Measurements from ENCODE around the gene PRSS16. TPM values are rescaled to one million over a fixed set of nuclear protein-coding genes. Genes with fewer than 3 reads are reported as not detected.
"Not testable (repeated sequence)": the region's sequence is repeated elsewhere in the genome, so short reads cannot be mapped to it uniquely, and the experiment has no call there.

PRSS16 gene
- total and polyA plus RNA-seq, 10 donors: 0.09 to 6.0 (median 0.88) TPM

- WGBS, 5 donors: 80 to 98% (median 91%) methylated on average over 2 of the region's 2 CpGs
- DNase-seq: no peak
Observed at GRCh38 chr6:27208042-27208441, 39.5 kb upstream of the PRSS16 start.

GRCh38 chr6:27209196-27209595, 38.3 kb upstream of the PRSS16 start:
- no peak for TF ChIP-seq CTCF (IDR thresholded peaks at IDR 0.05 in 8 of 11, conservative IDR thresholded peaks at IDR 0.05 in 3 of 11)
- H3K9me3 ChIP-seq: no peaks in the 10 kb centered on the region
- no peaks in the 10 kb centered on the region for H3K36me3 ChIP-seq
- H3K27ac ChIP-seq: no peak overlapping the region
- WGBS, 5 donors: 53 to 73% (median 61%) methylated on average over 2 of the region's 2 CpGs
- intact Hi-C loops (cut with DNase I; ENCODE audit: low total_unique reads): no loop called here
- no peak for DNase-seq
- peaks cover 0 to 100% (median 55%) of the 10 kb centered on the region in 7 donors for H3K27me3 ChIP-seq (replicated peaks in 1 of 7)
- no peak overlapping the region for H3K4me3 ChIP-seq
- peaks cover 0 to 8% (median 0%) of the 10 kb centered on the region in 6 donors for H3K4me1 ChIP-seq

More at GRCh38 chr6:27208042-27208441, 39.5 kb upstream of the PRSS16 start:
- Histone ChIP-seq H3K27me3 (replicated peaks in 1 of 7) (peaks cover 0 to 97% (median 43%) of the 10 kb centered on the region in 7 donors), H3K27ac (no peak overlapping the region), H3K9me3 (no peaks in the 10 kb centered on the region), H3K4me1 (peaks cover 0 to 8% (median 0%) of the 10 kb centered on the region in 6 donors), H3K4me3 (no peak overlapping the region), H3K36me3 (no peaks in the 10 kb centered on the region)
- intact Hi-C loops (cut with DNase I; ENCODE audit: low total_unique reads): no loop called here
- TF ChIP-seq CTCF (IDR thresholded peaks at IDR 0.05 in 8 of 11, conservative IDR thresholded peaks at IDR 0.05 in 3 of 11) (no peak), POLR2A (IDR thresholded peaks at IDR 0.05) (no peak), POLR2AphosphoS5 (IDR thresholded peaks at IDR 0.05) (no peak)

GRCh38 chr6:27209659-27210269, 37.7 kb upstream of the PRSS16 start:
- intact Hi-C loops (cut with DNase I; ENCODE audit: low total_unique reads): no loop called here
- Histone ChIP-seq H3K9me3 (no peaks in the 10 kb centered on the region), H3K36me3 (no peaks in the 10 kb centered on the region), H3K4me3 (no peak overlapping the region), H3K4me1 (peaks cover 0 to 11% (median 0%) of the 10 kb centered on the region in 6 donors), H3K27me3 (replicated peaks in 1 of 7) (peaks cover 0 to 100% (median 61%) of the 10 kb centered on the region in 7 donors), H3K27ac (no peak overlapping the region)
- no peak for DNase-seq
- no peak for TF ChIP-seq POLR2AphosphoS5 (IDR thresholded peaks at IDR 0.05)
- no peak for TF ChIP-seq POLR2A (IDR thresholded peaks at IDR 0.05)
- no peak for TF ChIP-seq CTCF (IDR thresholded peaks at IDR 0.05 in 8 of 11, conservative IDR thresholded peaks at IDR 0.05 in 3 of 11)
- WGBS, 5 donors: 72 to 77% (median 72%) methylated on average over 18 of the region's 18 CpGs

- Histone ChIP-seq H3K27me3 (replicated peaks in 1 of 7) (peaks cover 0 to 100% (median 44%) of the 10 kb centered on the region in 7 donors), H3K9me3 (peaks cover 0 to 26% (median 4%) of the 10 kb centered on the region in 8 donors)
- DNase-seq; H3K4me1 ChIP-seq; H3K27ac ChIP-seq; H3K4me3 ChIP-seq; H3K36me3 ChIP-seq; intact Hi-C loops (cut with DNase I; ENCODE audit: low total_unique reads): not testable (repeated sequence)
- 77 to 87% (median 84%) methylated on average over 15 of the region's 15 CpGs for WGBS, 5 donors
Observed at GRCh38 chr6:27213091-27213517, 34.4 kb upstream of the PRSS16 start.
